Right lung (tissue), 10 donors: ENCODE data around the gene PABPC1L2A. TPM values are rescaled to one million over a fixed set of nuclear protein-coding genes. Genes with fewer than 3 reads are reported as not detected.
"Not testable (repeated sequence)": the region's sequence is repeated elsewhere in the genome, so short reads cannot be mapped to it uniquely, and the experiment has no call there.

Source experiments
- DNase-seq, 2 donors: peaks; one replicate each; pipeline ENCODE4 v3.0.0-alpha.2; 2013
- long read RNA-seq, 8 donors: transcript quantifications; one replicate each; lab custom pipeline, GENCODE V29; 2026
- polyA plus RNA-seq, 5 donors: library from polyadenylated mRNA; unstranded; fragments of 120-200 nt; gene quantifications; one replicate each; pipeline versions ENCODE4 v1.2.1 to v1.2.3, GENCODE V29; 2013; ENCODE audit warnings: inconsistent platforms in 1 of 5, low replicate concordance in 1 of 5; ENCODE audit not compliant: insufficient read length in 5 of 5, insufficient read depth in 1 of 5

PABPC1L2A gene
- under 1 TPM in 2 of 5 donors, not detected in 3; 0.05 to 0.07 TPM for polyA plus RNA-seq
- long read RNA-seq, donor 1 = 0 reads
- long read RNA-seq, donor 2 = 0 reads
- long read RNA-seq, donor 3 = 0 reads
- long read RNA-seq, donor 4 = 0 reads
- long read RNA-seq, donor 5 = 0 reads
- long read RNA-seq, donor 6 = 0 reads
- long read RNA-seq, donor 7 = 0 reads
- long read RNA-seq, donor 8 = 0 reads

GRCh38 chrX:73079024-73079562 is at the start of gene PABPC1L2A:
TSS of gene PABPC1L2A (minus strand) at chrX:73079512. CDS start at chrX:73079386, 126 bp downstream.
- not testable (repeated sequence) for DNase-seq

GRCh38 chrX:73127700-73128241 is 48.5 kb upstream of the PABPC1L2A start:
- no peak for DNase-seq

- DNase-seq = no peak
Observed at GRCh38 chrX:73126240-73126639, 46.9 kb upstream of the PABPC1L2A start.

DNA sequence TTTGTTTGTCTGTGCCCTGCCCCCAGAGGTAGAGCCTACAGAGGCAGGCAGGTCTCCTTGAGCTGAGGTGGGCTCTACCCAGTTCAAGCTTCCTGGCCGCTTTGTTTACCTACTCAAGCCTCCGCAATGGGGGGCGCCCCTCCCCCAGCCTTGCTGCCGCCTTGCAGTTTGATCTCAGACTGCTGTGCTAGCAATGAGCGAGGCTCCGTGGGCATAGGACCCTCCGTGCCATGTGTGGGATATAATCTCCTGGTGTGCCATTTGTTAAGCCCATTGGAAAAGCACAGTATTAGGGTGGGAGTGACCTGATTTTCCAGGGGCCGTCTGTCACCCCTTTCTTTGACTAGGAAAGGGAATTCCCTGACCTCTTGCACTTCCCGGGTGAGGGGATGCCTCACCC is 20.2 kb upstream of the PABPC1L2A start:
- not testable (repeated sequence) for DNase-seq

DNA sequence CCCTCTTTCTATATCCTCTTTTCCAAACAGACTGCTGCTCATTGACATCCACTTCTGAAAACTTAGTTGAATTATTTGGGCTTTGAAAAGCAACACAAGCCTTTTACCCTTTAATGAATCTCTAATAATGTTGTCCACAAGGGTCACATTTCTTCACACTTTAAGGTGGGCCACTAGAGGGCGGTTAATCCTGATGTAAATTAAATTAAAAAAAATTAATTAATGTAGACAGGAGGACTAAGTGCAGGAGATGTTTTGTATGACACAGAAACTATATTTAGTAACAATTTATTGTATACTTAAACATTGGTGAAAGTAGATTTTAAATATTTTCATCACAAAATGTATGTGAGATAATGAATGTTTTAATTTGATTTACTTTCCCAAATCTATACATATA is 7.5 kb upstream of the PABPC1L2A start:
- not testable (repeated sequence) for DNase-seq

- not testable (repeated sequence) for DNase-seq
Observed at GRCh38 chrX:73079884-73080283, 572 bp upstream of the PABPC1L2A start.

- not testable (repeated sequence) for DNase-seq
Observed at GRCh38 chrX:73078597-73078996, 715 bp downstream of the PABPC1L2A start.

- DNase-seq = no peak
Observed at GRCh38 chrX:73076838-73077237, 2.5 kb downstream of the PABPC1L2A start.

- no peak for DNase-seq
Observed at GRCh38 chrX:73069365-73070035, 9.8 kb downstream of the PABPC1L2A start.

DNA sequence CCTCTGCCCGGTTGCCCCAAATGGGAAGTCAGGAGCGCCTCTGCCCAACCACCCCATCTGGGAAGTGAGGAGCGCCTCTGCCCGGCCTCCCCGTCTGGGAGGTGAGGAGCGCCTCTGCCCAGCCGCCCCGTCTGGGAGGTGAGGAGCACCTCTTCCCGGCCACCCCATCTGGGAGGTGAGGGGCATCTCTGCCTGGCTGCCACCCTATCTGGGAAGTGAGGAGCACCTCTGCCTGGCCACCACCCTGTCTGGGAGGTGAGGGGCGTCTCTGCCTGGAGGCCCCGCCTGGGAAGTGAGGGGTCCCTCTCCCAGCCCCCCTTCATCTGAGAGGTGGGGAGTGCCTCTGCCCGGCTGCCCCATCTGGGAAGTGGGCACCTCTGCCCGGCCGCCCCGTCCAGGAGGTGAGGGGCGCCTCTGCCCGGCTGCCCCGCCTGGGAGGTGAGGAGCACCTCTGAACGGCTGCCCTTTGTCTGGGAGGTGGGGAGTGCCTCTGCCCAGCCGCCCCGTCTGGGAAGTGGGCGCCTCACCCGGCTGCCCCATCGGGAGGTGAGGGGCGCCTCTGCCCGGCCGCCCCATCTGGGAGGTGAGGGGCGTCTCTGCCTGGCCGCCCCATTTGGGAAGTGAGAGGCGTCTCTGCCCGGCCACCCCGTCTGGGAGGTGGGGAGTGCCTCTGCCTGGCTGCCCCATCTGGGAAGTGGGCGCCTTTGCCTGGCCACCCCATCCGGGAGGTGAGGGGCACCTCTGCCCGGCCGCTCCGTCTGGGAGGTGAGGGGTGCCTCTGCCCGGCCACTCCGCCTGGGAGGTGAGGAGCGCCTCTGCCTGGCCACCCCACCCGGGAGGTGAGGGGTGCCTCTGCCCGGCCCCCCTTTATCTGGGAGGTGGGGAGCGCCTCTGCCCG is 10.6 kb downstream of the PABPC1L2A start:
- no peak for DNase-seq

- not testable (repeated sequence) for DNase-seq
Observed at GRCh38 chrX:73067761-73068466, 11.4 kb downstream of the PABPC1L2A start.

GRCh38 chrX:73028876-73029275 is 50.4 kb downstream of the PABPC1L2A start:
- DNase-seq = no peak

Other genes with a start within 250 kb of the PABPC1L2A start
- gene FAM236C, start 166.9 kb downstream of the PABPC1L2A start, polyA plus RNA-seq = not detected
- gene FAM236A, start 141.3 kb downstream of the PABPC1L2A start, polyA plus RNA-seq = under 1 TPM in 2 of 5 donors, not detected in 3; 0.27 to 0.34 TPM
- gene DMRTC1, start 135.7 kb downstream of the PABPC1L2A start, polyA plus RNA-seq = 1 to 10 TPM in 1 of 5 donors, under 1 TPM in 4; 0.21 to 1.7 (median 0.41) TPM
- not detected for gene PABPC1L2B, start 76.6 kb downstream of the PABPC1L2A start, polyA plus RNA-seq
- under 1 TPM; 0.26 to 0.85 (median 0.52) TPM for gene NAP1L2, start 135.3 kb upstream of the PABPC1L2A start, polyA plus RNA-seq